HL-60/S4 (cell line): ENCODE measurements around the gene SUN2.

Source experiments
- in situ Hi-C: fragments of 300-500 bp; cut with MboI; formaldehyde crosslinking; loops from 2 replicates; pipeline ENCODE4 v1.14.3; 2022; ENCODE audit warnings: low sequenced_read_pairs

The SUN2 gene

GRCh38 chr22:38737302-38738060 lies 18.3 kb downstream of the SUN2 start:
- in situ Hi-C loops: no loop called here

DNA sequence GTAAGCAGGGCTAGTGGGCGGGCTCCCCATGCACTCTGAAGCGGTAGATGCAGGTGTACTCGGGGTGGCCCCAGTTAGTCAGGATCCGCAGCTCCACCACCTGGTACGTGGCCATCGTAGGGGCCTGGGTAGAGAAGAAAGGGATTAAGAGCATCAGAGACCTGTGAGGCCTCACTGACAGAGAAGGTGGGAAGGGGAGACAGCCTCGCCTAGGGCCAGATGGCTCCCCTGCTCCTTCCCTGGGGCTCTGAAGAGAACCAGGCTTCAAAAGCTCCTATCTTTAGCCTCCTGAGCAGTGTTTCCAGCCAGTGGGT lies 19.6 kb downstream of the SUN2 start:
- in situ Hi-C loops: no loop called here

DNA sequence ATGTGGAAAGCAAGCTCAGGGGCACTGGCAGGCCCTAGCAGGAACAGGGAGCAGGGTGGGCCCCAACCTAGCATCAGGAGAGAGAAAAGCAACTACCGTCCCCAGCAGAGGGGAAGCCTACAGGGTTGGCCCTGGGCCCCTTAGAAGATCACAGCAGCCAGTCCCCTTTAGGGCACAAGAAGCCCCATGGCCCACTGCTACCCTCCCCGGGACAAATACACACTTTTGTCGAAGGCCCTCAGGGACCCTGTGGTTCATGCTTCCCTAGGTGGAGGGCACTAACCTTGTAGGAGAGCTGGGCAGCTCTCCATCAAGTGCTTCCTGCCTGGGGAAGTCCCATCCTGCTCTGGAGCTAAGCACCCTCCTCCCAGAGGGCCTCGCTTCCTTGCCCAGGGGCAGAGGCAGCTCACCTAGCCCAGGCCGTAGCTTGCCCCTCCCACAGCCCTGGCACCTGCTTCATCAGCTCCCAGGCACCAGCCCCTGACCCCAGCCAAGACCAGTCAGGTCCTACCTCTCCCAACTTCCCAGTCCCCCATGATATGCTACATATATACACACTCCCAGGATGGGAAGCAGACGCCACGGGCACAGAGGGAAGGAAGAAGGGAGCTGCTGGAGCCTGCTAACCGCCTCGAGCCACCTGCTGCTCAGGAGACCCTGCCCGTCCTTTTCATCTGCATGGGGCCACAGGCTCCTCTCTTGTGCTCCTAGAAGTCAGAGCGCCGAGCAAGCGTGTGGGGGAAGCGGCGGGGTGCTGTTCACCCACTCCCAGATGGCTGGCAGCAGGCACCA lies 20.1 kb downstream of the SUN2 start:
- in situ Hi-C loops: no loop called here

- in situ Hi-C loops: no loop called here
Measured at GRCh38 chr22:38735126-38735464, 20.7 kb downstream of the SUN2 start.

- in situ Hi-C loops: no loop called here
Measured at GRCh38 chr22:38734421-38735100, 21.2 kb downstream of the SUN2 start.

DNA sequence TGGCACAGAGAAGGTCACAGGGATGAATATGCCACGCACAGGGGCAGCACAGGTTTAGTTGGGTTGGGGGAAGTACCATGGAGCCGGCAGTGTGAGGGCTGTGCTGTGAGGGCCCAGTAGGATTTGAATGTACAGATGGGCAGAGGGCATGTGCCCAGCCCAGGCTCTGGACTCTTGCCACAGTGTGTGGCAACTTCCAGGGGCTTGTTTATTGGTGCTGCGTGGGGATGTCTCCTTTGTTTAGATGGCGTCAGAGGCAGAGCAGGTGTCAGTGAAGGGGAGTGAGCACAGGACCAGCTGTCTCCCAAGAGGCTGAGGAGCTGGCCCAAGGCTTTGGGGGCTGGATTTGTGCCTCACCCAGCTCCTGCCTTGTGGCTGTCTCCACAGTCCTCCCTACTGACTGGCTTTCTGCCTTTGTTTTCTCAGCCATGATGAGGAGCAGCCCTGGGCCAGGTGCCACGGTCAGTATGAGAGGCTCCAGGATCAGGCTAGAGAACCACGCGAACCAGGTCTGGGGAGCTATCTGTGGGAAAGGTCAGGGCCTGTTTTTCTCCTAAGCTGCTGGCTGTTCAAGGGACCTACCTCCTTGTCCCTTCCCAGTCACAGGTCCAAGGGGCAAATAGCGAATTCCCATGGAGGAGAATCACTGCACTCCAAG lies 21.9 kb downstream of the SUN2 start:
- in situ Hi-C loops: no loop called here

GRCh38 chr22:38733329-38733723 lies 22.5 kb downstream of the SUN2 start:
- in situ Hi-C loops: no loop called here

DNA sequence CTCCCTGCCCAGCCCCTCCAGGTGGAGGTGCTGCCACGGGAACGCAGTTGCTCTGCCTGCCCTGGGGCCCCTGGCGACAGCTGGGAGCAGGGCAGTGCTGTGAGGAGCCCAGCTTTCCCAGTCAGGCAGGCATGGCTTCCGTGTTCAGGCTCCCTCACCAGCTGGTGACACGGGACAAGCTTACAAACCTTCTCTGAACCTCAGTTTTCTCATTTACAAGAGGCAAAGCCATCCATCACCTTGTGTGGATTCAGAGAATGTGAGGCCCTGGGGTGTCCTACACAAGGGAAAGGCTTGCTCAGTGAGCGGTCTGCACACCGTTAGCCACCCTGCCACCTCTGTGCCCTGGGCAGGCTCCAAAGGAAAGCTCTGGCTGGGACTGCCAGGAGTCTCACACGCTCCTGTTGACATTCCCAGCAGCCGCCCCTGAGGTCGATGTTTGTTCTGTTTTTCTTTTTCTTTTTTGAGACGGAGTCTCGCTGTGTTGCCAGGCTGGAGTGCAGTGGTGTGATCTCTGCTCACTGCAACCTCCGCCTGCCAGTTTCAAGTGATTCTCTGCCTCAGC lies 23.5 kb downstream of the SUN2 start:
- in situ Hi-C loops: no loop called here

DNA sequence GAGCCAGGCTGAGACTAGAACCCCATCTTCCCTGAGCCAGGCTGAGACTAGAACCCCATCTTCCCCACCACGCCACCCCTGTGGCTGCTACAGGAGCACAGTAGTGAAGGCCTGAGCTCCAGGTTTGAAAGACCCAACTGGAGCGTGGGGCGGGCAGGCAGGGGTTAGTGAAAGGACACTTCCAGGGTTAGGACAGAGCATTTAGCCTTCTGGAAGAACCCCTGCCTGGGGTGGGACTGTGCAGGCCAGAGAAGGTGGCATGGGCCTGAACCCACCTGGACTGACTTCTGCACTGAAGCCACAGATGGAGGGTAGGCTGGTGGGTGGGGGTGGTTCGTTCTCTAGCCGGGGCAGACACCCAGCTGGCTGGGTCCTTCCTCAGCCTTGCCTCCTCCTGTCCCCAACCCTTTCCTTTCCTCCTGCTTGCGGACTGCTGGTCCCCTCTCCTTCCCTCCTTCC lies 24.1 kb downstream of the SUN2 start:
- in situ Hi-C loops: no loop called here

DNA sequence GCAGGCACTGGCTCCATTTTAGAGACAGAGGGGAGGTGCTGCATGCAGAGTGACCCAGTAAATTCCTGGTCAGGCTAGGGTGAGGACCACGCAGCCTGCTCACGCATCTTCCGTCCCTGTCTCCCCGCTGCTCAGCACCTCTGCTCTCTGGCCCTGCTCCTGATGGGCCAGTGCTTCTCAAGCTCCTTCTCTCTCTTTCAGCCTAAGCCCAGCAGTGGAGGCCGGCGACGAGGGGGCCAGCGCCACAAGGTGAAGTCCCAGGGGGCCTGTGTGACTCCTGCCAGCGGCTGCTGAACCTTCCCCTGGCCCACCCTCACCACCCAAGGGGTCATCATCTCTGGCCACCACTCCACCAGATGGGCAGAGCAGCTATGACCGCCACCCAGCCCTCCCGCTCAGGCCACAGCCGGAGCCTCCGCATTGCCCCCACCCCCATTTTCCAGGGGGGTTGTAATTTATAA lies 25.4 kb downstream of the SUN2 start:
- in situ Hi-C loops: no loop called here

DNA sequence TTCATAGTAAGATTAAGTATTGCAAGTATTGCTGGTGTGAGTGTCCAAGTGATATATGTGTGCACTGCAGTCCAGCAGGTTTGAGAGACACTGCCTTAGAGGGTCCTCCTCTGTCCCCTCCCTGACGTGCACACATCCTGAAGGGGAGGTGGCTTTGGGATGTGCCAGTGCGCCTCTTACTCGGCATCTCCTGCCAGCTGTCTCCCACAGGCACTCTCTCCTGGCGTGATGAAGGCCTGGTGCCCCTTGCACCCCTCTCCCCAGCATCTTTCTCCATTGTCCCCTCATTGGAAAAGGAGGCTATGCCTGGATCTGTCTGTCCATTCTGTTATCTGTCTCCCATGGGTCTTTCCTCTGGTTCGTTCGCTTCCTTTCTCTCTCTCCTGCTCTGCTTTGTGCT lies 25.9 kb downstream of the SUN2 start:
- in situ Hi-C loops: no loop called here

DNA sequence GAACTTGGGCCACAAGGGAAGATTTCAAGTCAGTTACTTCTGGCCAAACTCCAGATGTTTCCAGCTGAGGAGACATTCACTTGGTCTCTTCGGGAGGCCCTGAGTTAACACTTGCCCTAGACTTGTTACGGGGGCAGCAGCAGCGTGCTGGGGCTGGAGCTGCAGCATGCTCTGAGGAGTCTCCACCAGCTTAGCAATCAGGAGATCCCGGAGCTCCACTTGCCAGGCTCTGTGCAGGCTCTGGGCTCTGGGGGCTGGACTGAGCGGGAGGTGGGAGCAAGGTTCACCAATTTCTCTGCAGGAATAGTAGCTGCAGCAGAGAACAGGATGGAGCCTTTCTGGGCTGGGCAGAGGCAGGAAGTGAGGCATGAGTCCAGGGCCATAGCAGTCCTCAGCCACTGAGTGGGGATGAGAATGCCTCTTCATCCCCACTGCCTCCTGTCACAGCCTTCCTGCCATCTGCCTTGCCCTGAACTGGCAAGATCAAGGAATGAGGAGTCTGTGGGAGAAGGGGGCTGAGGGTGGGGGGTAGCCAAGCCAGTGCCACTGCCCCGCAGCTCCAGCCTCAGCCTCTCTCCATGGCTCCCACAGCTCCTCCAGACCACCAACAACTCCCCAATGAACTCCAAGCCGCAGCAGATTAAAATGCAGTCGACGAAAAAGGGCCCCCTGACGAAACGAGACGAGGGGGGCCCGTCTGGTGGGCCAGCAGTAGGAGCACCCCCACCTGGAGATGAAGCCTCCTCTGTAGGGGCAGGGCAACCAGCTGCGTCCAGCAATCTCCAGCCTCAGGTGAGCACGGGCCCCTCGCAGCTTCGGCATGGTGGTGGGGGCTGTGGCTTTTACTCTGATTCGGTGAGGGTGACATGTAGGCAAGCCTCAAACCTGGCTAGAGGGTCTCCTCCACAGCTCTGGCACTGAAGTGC lies 26.7 kb downstream of the SUN2 start:
- in situ Hi-C loops: no loop called here

DNA sequence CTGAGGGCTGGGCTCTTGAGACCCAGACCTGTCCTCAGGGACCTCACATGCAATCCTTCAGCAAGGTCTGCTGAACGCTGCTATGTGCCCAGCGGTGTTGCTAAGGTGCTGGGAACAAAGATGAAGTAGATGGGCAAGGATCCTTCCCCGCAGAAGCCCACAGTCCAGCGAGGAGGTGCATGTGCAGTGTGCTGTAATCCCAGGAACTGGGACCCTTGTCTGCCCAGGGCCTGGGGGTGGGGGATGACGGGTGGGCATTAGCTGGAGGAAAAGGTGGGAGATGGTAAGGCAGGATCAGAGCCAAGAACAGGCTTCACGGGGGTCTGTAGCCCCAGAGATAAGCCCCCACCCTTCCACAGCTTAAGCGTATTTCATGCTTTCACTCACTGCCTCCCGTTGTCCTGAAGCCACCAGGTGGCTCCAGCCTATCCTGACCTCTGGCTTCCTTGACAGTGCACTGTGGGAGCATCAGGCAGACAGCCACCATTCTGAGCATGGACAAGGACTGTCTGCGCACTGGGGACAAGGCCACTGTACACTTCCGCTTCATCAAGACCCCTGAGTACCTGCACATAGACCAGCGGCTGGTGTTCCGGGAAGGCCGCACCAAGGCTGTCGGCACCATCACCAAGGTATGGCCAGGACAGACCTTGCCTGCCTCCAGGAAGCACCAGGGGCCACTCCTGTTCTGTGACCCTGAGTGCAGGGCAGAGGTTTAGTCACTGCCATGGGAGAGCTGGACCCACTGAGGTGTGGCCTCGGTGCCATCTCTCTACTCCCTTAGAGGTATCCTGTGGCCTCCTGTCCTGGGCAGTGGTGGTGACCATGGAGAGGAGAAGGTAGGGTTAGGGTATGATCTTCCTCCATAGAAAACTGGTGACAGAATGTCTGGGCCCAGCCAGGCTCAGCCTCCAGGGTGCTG lies 28.0 kb downstream of the SUN2 start:
- in situ Hi-C loops: no loop called here

DNA sequence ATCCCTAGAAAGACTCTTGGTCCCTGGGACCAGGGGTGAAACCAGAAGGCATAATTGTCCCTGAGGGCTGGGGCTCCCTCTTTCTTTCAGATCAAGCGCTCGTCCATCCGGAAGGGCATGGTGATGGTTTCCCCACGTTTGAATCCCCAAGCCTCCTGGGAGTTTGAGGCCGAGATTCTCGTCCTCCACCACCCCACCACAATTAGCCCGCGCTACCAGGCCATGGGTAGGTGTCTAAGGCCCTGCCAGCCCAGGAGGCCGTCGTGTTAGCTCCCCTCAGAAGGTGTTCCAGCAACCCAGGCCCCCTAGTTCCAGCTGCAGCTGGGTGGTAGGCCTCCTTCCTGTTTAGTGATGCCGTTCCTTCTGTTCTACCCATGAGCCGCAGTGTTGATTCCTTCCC lies 28.7 kb downstream of the SUN2 start:
- in situ Hi-C loops: no loop called here

DNA sequence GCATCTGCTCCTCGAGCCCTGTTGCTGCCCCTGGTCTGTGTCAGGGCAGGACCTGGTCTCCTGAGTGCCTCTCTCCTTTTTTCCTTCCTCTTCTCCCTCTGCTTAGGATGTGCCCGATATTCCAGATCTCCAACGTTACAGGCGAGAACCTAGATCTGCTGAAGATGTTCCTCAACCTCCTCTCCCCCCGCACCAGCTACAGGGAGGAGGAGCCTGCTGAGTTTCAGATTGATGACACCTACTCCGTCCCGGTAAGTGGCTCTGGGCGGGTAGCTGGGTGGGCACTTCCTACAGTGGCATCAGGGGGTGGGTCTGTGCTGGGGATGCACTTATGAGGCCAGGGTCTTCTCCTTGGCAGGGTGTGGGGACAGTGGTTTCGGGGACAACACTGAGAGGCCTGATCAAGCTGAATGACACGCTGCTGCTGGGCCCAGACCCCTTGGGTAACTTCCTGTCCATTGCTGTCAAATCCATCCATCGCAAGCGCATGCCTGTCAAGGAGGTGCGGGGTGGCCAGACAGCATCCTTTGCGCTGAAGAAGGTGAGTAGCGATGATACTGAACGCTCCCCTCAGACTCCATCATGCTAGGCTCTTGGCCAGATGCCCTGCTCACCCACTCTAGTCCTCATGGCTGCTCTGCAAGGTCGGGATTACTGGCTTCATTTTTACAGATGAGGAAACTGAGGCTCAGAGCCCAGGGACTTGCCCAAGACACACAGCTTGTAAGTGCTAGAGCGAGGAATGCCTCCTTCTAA lies 29.7 kb downstream of the SUN2 start:
- in situ Hi-C loops: no loop called here

DNA sequence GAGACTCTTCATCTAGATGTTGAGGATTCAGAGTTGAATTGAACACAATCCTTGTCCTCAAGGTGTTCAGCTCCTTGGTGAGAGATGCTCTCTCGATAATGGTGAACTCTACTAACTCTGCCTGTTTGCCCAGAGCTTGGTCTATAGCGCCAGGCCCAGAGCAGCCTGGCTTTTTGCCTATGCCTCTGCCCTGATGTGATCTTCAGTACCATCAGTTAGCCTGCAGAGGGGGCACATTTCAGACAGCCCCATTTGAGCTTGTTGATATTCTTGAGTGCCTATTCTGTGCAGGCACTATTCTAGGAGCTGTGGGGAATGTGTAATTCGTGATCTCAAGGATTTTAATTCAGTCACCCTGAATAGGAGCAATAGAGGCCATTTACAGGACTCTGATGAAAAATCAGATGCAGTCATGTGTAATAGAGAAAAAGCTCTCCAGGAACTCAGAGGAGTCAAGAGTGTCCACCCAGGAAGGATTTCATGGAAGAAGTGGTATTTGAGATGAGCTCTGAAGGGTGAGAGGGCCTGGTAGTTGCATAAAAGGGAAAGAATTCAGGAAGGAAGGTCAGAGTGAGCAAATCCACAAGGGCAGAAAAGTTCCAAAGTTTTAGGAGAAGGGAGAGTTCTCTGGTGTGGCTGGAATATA lies 30.7 kb downstream of the SUN2 start:
- in situ Hi-C loops: no loop called here

- in situ Hi-C loops: no loop called here
Measured at GRCh38 chr22:38724176-38724575, 31.6 kb downstream of the SUN2 start.

- in situ Hi-C loops: no loop called here
Measured at GRCh38 chr22:38721551-38721950, 34.2 kb downstream of the SUN2 start.
